ENCODE data around the gene KNCN.

- TF ChIP-seq MXI1 (conservative IDR thresholded peaks at IDR 0.05; ENCODE audit: poor library complexity, severe bottlenecking): no peak
- no peak for TF ChIP-seq CTCF (IDR thresholded peaks at IDR 0.05; ENCODE audit: poor library complexity, severe bottlenecking)
- no peak for TF ChIP-seq RAD21 (conservative IDR thresholded peaks at IDR 0.05)
- TF ChIP-seq EP300 (conservative IDR thresholded peaks at IDR 0.05; ENCODE audit: poor library complexity, severe bottlenecking): no peak
- no peak for TF ChIP-seq REST (IDR thresholded peaks at IDR 0.05; ENCODE audit: borderline replicate concordance)
- no peak for TF ChIP-seq EZH2 (IDR thresholded peaks at IDR 0.05; ENCODE audit: borderline replicate concordance, insufficient read depth, low read length, poor library complexity, severe bottlenecking)
- TF ChIP-seq TAF1 (IDR thresholded peaks at IDR 0.05; ENCODE audit: low read depth): no peak
- no peak for TF ChIP-seq SMC3 (conservative IDR thresholded peaks at IDR 0.05; ENCODE audit: poor library complexity)
Measured at GRCh38 chr1:46535063-46535462, 16.4 kb downstream of the KNCN start.
